Stimulated activated CD4-positive, alpha-beta T cell treated with anti-CD3 and anti-CD28 coated beads, Interleukin-4, amount 100 ng/mL, for 1 hour (primary cell): Measurements from ENCODE around the gene STAG1.
"Not testable (repeated sequence)": the region's sequence is repeated elsewhere in the genome, so short reads cannot be mapped to it uniquely, and the experiment has no call there.

Source experiments
- DNase-seq: peaks from one replicate; pipeline ENCODE4 v3.0.0-alpha.2; 2020

STAG1 gene

DNA sequence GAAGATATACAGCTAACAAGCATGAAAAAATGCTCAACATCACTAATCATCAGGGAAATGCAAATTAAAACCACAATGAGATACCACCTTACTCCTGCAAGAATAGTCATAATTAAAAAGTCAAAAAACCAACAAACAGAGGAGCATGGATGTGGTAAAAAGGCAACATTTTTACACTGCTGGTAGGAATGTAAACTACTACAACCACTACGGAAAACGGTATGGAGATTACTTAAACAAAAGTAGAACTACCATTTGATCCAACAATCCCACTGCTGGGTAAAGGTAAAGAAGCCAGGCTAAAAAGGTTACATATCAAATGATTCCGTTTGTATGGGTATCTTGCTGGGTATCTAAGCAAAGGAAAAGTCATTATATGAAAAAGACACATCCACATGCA lies 53.8 kb downstream of the STAG1 start:
- DNase-seq: no peak

DNA sequence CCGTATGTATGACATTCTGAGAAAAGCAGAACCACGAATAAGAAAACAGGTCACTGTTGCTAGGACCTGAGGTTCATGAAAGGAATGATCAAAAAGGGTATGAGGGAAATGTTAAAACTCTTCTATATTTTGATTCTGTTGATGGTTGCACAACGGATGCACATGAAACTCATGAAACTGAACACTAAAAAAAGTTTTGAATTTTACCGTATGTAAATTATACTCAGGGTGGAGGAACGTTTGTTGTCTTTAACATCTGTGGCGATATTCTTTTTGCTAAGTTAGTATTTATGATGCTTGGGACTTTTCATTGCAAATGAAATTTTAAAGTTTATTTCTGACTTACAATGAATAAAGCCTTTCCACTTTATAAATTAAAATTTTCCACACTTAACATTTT lies 55.4 kb downstream of the STAG1 start:
- no peak for DNase-seq

DNA sequence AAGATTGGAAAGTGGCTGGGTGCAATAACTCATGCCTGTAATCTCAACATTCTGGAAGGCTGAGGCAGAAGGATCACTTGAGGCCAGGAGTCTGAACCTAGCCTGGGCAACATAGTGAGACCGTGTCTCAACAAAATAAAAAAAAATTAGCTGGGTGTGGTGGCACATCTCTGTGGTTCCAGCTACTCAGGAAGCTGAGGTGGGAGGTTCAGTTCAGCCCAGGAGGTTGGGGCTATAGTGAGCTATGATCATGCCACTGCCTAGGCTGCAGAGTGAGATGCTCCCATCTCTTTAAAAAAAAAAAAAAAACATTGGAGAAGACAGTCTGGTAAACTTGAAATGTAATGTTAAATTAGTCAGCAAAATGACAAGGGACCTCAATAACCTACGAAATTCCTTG lies 57.9 kb downstream of the STAG1 start:
- no peak for DNase-seq

DNA sequence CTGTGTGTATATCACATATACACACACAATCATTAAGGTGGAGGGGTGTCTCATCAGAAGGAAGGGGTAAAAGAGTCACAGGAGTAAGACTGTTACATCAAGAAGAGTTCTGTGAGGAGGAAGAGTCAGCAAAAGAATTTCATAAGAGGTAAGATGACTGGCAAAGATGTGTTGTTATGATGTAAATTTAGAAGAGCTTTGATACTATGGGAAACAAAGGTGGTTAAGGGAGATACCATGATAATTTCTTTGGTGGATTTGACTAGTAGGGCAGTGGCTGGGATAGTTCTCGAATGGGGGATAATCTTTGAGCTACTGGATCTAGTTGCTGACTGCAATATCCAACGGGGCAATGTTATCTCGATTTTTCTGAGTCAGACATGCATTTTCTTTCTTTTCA lies 61.6 kb downstream of the STAG1 start:
- no peak for DNase-seq

DNA sequence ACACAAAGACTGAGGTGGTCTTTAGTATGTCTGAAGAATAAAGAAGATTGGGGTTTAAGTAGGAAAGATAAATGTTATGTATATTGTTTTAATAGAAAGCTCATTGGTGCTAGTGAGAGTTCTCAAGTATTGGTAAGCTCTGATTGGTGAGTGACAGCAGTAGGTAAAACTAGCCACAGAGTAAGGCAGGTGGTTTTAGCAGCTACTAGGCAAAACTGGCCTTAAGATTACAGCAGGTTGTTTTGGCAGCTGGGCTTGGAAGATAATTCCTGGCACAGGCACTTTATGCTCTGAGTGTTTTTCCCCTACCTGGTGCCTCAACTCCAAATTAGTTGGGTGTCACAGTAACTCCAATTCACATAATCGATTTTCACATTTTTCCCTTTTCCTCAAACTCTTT lies 66.3 kb downstream of the STAG1 start:
- DNase-seq: no peak

DNA sequence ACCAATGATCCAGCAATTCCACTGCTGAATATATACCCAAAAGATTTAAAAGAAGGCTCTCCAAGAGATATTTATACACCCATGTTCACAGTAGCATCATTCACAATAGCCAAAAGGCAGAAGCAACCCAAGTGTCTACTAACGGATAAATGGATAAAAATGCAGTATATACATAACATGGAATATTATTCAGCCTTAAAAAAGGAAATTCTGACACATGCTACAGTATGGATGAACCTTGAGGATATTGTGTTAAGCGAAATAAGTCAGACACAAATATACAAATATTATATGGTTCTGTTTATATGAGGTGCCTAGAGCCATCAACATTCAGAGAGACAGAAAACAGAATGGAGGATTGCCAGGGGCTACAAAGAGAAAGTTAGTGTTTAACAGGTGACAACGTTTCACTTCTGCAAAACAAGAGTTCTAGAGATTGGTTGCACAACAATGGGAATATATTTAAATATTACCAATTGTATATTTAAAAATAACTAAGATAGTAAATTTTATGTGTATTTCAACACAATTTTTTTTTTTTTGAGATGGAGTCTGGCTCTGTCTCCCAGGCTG lies 69.4 kb downstream of the STAG1 start:
- no peak for DNase-seq

DNA sequence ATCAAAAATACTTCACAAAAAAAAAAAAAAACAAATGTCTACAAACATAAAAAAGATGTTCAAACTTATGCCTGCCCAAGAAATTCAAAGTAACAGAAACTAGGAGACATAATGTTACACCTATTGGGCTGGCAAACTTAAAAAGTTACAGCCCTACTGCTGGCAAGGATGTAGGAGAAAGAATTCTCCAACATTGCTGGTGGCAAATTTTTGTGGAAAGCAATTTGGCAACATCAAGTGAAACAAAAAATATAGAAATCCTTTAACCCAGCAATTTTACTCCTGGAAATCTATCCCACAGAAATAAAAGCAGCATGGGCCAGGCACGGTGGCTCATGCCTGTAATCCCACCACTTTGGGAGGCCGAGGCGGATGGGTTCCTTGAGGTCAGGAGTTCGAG lies 73.2 kb downstream of the STAG1 start:
- DNase-seq: no peak

DNA sequence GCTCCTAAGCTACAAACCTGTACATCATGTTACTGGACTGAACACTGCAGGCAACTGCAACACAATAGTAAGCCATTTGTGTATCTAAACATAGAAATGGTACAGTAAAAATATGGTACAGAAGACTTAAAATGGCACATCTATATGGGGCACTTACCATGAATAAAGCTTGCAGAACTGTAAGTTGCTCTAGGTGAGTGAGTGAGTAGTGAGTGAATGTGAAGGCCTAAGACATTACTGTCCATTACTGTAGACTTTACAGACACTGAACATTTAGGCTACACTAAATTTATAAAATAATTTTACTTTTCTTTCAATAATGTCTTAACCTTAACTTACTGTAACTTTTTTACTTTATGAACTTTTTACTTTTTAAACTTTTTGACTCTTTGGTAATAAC lies 76.2 kb downstream of the STAG1 start:
- DNase-seq: no peak

DNA sequence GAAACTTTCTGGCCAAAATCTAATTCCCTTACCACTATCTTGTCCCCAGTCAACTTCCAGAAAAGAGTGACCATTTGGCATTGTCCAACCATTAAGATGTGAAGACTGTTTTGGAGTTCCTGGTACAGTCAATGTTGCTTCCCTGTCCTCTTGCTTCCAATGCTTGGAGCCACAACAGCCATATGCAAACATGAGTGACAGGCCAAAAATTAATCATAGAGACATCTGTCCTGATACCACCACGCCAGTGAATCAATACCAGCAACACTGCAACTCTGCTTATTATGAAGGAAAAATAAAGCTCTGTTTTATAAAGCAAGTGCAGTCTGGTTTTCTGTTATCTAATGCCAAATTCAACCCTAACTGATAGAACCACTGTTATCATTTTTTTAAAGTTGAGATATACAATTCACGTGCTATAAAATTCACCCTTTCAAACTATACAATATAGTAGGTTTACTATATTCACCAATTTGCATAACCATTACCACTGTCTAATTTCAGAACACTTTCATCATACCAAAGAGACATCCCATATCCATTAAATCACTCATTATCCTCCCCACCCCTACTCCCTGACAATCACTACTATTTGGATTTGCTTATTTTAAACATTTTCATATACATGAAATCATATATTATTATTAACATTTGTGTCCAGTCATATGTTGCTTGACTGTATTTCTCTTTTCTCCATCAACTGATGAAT lies 76.9 kb downstream of the STAG1 start:
- DNase-seq: no peak

DNA sequence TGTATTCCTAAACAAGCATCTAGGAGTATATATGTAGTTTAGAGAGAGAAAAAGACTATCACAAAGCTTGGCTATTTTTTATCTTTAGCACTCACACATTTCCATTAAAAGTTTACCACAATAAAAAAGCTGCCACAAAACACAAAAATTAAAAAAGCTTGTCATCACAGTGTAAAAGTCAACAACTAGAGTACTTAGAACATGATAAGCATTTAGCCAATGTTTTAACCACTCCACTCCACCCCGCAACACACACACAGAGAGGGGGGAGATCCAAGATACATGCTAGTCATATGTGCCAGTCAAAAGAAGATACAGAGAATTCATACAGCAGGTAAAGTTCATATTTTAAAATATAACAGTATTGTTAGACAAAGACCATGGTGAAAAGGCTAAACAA lies 79.7 kb downstream of the STAG1 start:
- no peak for DNase-seq

DNA sequence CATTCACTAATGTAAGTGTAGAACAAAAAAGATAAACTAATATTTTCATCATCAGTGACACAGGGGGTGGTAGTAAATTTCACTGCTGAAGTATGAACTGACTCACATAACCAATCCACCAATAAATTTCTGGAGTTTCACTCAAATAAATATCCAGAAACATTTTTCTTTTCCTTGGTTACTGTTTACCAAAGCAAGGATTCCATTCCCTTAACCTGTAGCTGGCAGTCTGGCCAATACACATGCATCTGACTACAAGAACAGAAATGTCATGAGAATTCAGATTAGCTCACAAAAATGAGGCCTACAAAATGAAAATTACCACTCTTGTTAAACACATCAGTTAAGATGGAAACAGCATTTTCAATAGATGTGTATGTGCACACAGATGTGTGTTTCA lies 80.3 kb downstream of the STAG1 start:
- DNase-seq: no peak

DNA sequence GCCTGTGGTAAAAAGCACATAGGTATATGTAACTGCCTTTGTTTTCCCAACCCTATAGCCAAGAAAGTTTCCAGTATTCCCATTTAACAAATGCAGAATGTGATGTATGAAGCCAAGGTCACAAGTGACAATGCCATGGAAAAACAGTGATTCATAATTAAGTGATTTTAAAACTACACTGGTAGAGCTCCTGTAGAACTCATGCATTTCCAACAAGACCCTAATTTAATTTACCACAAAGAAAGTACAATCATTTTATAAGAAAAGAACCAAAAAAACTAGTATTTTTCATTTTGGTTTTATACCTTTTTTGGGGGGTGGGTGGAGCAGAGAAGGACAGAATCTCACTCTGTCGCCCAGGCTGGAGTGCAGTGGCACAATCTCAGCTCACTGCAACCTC lies 82.0 kb downstream of the STAG1 start:
- no peak for DNase-seq

DNA sequence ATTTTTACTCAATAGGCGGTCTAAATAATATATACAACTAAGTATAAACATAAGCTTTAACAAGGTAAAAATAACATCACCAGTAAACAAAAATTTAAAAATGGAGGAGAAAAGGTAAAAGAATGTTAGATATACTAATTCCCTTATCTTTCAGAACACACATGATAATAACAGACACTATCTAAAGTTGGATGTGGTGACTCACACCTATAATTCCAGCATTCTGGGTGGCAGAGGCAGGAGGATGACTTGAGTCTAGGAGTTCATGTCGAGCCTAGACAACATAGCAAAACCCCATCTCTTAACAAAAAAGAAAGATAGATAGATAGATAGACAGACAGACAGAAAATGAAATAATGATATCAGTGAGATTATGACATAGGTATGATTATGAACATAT lies 85.1 kb downstream of the STAG1 start:
- no peak for DNase-seq

DNA sequence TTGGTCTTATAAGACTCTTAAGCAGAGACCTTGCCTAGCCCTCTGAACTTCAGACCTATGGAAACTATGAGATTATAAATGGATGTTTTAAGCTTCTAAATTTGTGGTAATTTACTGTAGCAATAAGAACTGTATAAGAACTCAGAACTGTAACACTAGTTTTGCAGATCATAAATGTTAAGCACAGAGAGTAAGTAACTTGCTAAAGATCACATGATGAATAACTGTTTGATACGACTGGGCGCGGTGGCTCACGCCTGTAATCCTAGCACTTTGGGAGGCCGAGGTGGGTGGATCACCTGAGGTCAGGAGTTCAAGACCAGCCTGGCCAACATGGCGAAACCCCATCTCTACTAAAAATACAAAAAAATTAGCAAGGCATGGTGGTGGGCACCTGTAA lies 85.9 kb downstream of the STAG1 start:
- not testable (repeated sequence) for DNase-seq

DNA sequence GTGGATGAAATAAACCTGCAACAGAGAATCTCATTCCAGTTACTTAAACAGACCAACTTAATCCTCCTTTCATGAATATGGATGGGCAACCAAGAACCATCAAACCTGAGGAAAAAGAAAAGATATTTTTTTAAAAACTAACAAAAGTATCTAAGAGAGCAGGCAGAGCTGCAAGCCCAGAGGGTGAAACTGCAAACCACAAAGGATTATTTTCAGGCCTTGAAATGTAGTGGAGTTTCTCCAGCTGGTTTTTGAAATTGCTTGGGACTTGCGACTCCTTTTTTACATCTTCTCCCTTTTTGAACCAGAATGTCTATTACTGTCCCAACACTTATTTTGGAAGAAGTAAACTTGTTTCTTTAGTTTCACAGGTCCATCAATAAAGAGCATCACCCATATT lies 87.4 kb downstream of the STAG1 start:
- DNase-seq: no peak

DNA sequence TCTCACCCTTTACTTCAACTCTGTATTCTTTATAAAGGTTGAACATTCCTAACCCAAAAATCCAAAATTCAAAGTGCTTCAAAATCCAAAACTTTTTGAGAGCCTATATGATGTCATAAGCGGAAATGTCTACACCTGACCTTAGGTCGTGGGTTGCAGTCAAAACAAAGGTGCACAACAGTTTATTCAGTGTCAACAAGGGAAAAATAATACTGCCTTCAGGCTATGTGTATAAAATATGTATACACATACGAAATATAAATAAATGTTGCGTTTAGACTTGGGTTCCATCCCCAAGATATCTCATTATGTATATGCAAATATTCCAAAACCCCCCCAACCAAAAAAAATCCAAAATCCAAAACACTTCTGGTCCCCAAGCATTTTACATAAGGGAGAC lies 90.9 kb downstream of the STAG1 start:
- no peak for DNase-seq

DNA sequence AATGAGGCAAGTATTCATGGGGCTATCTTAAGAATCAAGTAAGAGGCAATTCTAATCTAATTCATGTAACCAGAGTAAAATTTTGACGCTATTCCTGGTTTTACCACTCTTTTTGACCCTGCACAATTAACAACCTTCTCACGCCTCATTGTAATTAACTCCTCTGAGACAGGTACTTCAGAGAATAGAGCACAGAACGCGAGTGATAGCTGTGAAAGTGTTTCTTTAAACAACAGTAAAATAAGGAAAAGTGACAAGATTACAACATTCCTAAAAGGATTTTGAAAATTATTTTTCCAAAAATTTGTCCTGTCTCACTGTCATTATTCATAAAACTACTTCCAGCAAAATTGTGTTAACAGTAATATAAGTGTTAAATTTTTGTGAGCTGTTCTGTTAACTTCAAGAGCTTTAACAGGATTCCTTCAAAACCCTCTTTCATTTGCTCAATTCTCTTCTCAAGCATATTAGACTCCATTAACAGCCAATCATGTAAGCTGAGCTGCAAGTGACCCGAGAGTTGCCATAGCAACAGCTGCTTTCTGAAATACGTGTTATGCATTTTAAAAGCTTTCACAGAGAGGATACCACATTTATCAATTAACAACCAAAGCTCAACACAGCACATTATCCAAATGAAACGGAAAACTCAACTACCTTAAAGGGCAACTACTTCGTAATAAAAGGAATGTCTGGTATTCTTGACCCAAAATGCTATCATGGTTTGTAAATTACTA lies 93.1 kb downstream of the STAG1 start:
- DNase-seq: no peak

DNA sequence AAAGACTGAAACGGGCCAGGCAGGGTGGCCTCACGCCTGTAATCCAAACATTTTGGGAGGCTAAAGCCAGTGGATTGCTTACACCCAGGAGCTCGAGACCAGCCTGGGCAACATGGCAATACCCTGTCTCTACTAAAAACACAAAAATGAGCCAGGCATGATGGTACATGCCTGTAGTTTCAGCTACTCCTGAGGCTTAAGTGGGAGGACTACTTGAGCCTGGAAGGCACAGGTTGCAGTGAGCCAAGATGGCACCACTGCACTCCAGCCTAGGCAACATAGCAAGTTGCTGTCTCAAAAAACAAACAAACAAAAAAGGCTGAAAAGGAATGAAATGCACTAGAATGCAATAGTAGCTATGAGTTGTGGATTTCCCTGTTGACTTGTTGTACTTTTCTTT lies 94.7 kb downstream of the STAG1 start:
- no peak for DNase-seq

DNA sequence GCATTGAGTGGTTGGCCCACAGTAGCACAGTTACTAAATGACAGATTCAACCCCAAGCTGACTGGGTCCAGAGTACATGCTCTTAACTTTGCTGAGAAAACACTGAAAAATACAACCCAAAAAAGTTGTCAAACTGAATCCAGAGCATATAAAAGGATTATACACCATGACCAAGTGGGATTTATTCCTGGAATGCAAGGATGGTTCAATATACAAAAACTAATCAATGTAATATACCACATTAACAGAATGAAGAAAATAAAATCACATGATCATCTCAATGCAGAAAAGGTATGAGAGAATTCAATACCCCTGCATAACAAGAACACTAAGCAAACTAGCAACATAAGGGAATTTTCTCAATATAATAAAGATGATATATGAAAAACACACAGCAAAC lies 98.5 kb downstream of the STAG1 start:
- no peak for DNase-seq

DNA sequence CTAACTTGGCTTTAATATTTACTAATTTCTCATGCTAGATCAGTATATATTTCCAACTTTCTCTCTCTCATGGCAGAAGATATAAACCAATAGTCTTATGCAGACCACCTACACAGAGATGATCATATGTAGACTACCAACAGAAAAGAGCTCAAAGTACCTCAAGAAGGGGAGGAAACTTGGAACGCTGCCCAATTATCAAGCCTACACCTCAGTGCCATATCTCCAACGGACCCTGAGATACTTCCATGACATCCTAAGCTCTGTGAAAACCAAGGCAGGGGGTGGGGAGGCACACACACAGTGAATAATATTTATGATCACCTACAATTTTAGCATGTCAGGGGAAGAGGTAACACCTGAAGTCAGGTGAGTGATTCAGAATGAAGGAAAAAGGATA lies 100.6 kb downstream of the STAG1 start:
- DNase-seq: no peak

DNA sequence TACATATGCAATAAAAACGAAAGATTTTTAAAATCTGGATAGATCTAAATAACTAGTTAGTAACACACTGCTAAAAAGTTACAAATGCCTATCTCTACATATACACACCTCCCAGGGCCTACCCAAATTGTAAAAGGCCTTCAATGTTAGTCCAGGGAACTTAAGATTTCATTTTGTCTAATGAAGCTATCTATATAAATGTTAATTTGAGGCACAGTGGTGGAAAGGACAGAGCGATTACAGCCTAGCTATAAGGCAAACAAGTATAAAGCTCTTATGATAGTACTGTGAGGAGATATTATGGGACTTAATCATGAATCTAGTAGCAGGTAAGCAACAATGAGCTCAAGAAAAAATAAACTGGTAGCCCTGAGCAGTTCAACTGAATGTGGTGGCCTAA lies 101.7 kb downstream of the STAG1 start:
- DNase-seq: no peak

DNA sequence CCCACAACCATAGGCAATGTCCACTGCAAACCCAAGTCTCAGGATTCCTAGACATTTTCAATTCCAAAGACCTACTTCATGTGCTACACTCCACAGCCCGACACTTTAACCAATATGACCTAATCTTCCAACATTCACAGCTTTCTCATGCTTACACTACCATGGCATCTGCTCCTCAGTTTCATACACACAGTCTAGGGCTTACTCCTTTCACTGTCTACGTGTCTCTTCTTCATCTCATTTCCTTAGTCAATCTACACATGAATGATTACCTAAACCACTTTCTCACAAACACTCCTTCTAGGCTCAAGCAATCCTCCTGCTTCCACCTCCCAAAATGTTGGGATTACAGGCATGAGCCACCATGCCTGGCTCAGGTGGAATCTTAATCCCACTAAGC lies 106.3 kb downstream of the STAG1 start:
- no peak for DNase-seq

DNA sequence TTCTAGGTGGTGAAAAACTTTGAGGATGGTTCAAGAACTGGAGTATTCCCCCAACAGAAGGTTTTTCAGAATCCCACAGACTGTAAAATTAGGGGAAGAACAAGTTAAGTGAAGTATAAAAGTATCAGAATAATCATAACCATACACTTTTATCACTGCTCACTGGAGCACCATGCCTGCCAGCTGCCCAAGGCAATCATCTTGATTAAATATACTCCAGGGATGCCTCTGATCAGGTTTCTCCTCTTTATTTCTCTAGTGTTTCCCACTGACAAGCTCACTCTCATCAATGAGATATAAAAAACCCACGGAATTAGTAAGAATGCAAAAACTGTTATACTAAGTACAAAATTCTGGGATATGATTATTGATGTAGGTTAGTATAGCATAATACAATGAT lies 108.0 kb downstream of the STAG1 start:
- DNase-seq: no peak

DNA sequence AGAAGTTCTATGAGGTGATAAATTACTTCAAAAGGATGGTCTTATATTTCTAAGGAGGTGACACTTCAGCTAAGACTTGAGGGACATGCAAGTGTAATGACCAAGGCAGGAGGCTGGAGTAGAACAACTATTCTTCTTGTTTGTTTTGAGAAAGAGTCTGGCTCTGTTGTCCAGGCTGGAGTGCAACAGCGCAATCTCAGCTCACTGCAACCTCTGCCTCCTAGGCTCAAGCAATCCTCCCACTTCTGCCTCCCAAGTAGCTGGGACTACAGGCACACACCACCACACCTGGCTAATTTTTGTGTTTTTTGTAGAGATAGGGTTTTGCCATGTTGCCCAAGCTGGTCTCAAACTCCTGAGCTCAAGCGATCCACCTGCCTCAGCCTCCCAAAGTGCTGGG lies 108.8 kb downstream of the STAG1 start:
- not testable (repeated sequence) for DNase-seq

DNA sequence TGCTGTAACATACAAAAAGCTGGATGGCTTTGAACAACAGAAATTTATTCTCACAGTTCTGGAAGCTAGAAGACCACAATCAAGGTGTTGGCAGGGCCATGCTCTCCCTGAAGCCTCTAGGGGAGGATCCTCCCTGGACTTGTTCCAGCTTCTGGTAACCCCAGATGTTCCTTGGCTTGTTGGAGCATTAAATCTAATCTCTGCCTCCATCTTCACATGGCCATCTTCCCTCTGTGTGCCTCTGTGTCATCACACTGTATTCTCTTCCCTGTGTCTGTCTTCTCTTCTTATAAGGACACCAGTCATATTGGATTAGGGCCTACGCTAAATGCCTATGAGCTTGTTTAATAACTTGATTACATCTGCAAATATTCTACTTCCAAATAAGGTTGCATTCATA lies 109.5 kb downstream of the STAG1 start:
- DNase-seq: no peak
